CD4-positive, alpha-beta T cell (primary cell): ENCODE data around the gene ETNPPL. TPM values are rescaled to one million over a fixed set of nuclear protein-coding genes. Genes with fewer than 3 reads are reported as not detected.
"Not testable (repeated sequence)": the region's sequence is repeated elsewhere in the genome, so short reads cannot be mapped to it uniquely, and the experiment has no call there.

Experiments
- ATAC-seq: fragments of 200-7000 bp; cut with Tn5 transposase; one replicate; pipeline ENCODE4 v1.10.0; 2022; ENCODE audit warnings: mild to moderate bottlenecking; ENCODE audit not compliant: poor library complexity
- CTCF ChIA-PET: fragments of 350-600 bp; sonication (Branson Sonifier 250); formaldehyde crosslinking; loops from one replicate; lab custom pipeline; 2021; ENCODE audit warnings: antibody characterized with exemption, inconsistent platforms; lab: Charles Lee
- POLR2A ChIA-PET: fragments of 350-600 bp; sonication (Branson Sonifier 250); formaldehyde crosslinking; loops from one replicate; lab custom pipeline; 2021; ENCODE audit warnings: antibody characterized with exemption, inconsistent platforms; lab: Charles Lee
- DNase-seq, 14 experiments: peaks; one replicate each; pipeline ENCODE4 v3.0.0-alpha.2; 2013 to 2020; ENCODE audit warnings: mixed read lengths in 2 of 14
- H3K27ac ChIP-seq, 2 donors: one replicate each; pipeline versions ENCODE4 v1.5.1 to v1.7.0; 2013; ENCODE audit warnings: low read length in 2 of 2, low read depth in 1 of 2, mild to moderate bottlenecking in 1 of 2
- H3K27me3 ChIP-seq, 2 experiments: 1 replicate in 1 of 2; 2 replicates in 1 of 2; pipeline versions ENCODE4 v1.6.1 to v1.7.0; 2013; ENCODE audit warnings: low read length in 2 of 2, control low read depth in 1 of 2, mild to moderate bottlenecking in 1 of 2, moderate library complexity in 1 of 2; ENCODE audit not compliant: insufficient read depth in 2 of 2, control insufficient read depth in 1 of 2
- H3K36me3 ChIP-seq: one replicate; pipeline ENCODE4 v1.6.1; 2013; ENCODE audit warnings: low read length, control low read depth; ENCODE audit not compliant: insufficient read depth
- H3K4me1 ChIP-seq: one replicate; pipeline ENCODE4 v1.6.1; 2013; ENCODE audit warnings: low read length, control low read depth; ENCODE audit not compliant: insufficient read depth
- H3K4me3 ChIP-seq: one replicate; pipeline ENCODE4 v1.5.1; 2013; ENCODE audit warnings: mild to moderate bottlenecking, low read length, moderate library complexity
- H3K9me3 ChIP-seq, 2 experiments: 1 replicate in 1 of 2; 2 replicates in 1 of 2; pipeline versions ENCODE4 v1.6.1 to v1.7.0; 2013; ENCODE audit warnings: low read length in 2 of 2, mild to moderate bottlenecking in 2 of 2, control low read depth in 1 of 2, moderate library complexity in 1 of 2; ENCODE audit not compliant: control insufficient read depth in 1 of 2, insufficient read depth in 1 of 2
- H3K27ac Mint-ChIP-seq: one replicate; pipeline ENCODE4 v1.8.0; 2020; ENCODE audit warnings: mixed read lengths
- H3K27me3 Mint-ChIP-seq: one replicate; pipeline ENCODE4 v1.8.0; 2021; ENCODE audit warnings: mixed read lengths
- H3K36me3 Mint-ChIP-seq: one replicate; pipeline ENCODE4 v1.8.0; 2021; ENCODE audit warnings: low read depth, mixed read lengths
- H3K4me1 Mint-ChIP-seq: one replicate; pipeline ENCODE4 v1.8.0; 2021; ENCODE audit warnings: low read depth, mixed read lengths
- H3K4me3 Mint-ChIP-seq: one replicate; pipeline ENCODE4 v1.8.0; 2020; ENCODE audit warnings: mild to moderate bottlenecking, mixed read lengths
- H3K9me3 Mint-ChIP-seq: one replicate; pipeline ENCODE4 v1.8.0; 2020; ENCODE audit warnings: mixed read lengths
- intact Hi-C, 2 experiments: fragments of 100-400 bp; cut with DNase I in 1 of 2; cut with micrococcal nuclease in 1 of 2; formaldehyde crosslinking; loops; one replicate each; pipeline versions ENCODE4 v1.15.1 to v1.9.0; 2023 to 2025; cut with DNase I, micrococcal nuclease
- total RNA-seq, 174 experiments: library from RNA in 2 of 174; stranded (reverse) in 2 of 174; gene quantifications; one replicate each; pipeline ENCODE4 v1.2.3 and lab custom pipeline; 2021 to 2026
- TF ChIP-seq, protein P1 (sequence below): fragments of 200-600 bp; IDR thresholded peaks from one replicate; pipeline ENCODE4 v1.8.0; 2022; ENCODE audit warnings: antibody characterized with exemption, mild to moderate bottlenecking

The ETNPPL gene
- total RNA-seq, 2 experiments from 2014 or later, result not detected

DNA sequence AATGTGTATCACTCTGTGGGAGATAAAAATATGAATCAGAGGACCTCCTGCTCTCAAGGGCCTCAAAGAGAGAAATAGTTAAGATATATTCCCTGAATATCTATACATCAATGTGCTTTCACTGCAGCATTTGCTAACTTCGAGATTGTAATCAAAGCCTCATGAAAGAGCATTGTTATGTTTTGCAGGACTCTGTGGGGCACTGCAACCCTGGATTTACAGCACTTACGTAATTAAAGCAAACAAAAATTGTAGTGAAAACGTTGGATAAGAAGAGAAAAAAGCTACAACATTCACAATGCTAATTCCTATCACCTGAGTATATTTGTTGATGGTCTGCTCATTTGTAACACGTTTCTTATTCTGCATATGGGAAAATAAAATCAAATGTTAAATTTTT is 48.0 kb downstream of the ETNPPL start:
- H3K27me3 ChIP-seq, result peaks cover 0 to 5% of the 10 kb centered on the region in 2 experiments
- no peak overlapping the region for H3K27ac ChIP-seq
- DNase-seq (no peak), ATAC-seq (no peak)
- no peaks in the 10 kb centered on the region for H3K4me1 ChIP-seq
- Mint-ChIP-seq H3K4me3 (no peak overlapping the region), H3K27me3 (no peaks in the 10 kb centered on the region), H3K36me3 (no peaks in the 10 kb centered on the region), H3K4me1 (no peaks in the 10 kb centered on the region), H3K27ac (no peak overlapping the region), H3K9me3 (no peaks in the 10 kb centered on the region)
- H3K9me3 ChIP-seq, result no peaks in the 10 kb centered on the region
- POLR2A ChIA-PET, result no interaction called here
- intact Hi-C loops, result no loop called here
- no peaks in the 10 kb centered on the region for H3K36me3 ChIP-seq
- no peak overlapping the region for H3K4me3 ChIP-seq
- TF ChIP-seq, protein P1, sequence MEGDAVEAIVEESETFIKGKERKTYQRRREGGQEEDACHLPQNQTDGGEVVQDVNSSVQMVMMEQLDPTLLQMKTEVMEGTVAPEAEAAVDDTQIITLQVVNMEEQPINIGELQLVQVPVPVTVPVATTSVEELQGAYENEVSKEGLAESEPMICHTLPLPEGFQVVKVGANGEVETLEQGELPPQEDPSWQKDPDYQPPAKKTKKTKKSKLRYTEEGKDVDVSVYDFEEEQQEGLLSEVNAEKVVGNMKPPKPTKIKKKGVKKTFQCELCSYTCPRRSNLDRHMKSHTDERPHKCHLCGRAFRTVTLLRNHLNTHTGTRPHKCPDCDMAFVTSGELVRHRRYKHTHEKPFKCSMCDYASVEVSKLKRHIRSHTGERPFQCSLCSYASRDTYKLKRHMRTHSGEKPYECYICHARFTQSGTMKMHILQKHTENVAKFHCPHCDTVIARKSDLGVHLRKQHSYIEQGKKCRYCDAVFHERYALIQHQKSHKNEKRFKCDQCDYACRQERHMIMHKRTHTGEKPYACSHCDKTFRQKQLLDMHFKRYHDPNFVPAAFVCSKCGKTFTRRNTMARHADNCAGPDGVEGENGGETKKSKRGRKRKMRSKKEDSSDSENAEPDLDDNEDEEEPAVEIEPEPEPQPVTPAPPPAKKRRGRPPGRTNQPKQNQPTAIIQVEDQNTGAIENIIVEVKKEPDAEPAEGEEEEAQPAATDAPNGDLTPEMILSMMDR, result no peak
- CTCF ChIA-PET, result no interaction called here

DNA sequence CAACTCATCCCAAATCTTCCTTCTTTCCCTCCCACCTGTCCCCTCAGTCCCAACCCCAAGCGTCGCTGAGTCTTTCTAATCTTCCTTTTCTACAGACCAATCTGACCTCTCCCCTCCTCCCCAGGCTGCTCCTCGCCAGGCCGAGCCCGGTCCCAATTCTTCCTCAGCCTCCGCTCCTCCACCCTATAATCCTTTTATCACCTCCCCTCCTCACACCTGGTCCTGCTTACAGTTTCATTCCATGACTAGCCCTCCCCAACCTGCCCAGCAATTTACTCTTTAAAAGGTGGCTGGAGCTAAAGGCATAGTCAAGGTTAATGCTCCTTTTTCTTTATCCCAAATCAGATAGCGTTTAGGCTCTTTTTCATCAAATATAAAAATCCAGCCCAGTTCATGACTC is 52.3 kb downstream of the ETNPPL start:
- DNase-seq, POLR2A ChIA-PET, H3K27ac Mint-ChIP-seq, H3K4me1 Mint-ChIP-seq, H3K4me1 ChIP-seq, H3K4me3 Mint-ChIP-seq, intact Hi-C loops, H3K9me3 Mint-ChIP-seq, H3K4me3 ChIP-seq, H3K9me3 ChIP-seq, H3K27me3 Mint-ChIP-seq, H3K27ac ChIP-seq, H3K27me3 ChIP-seq, ATAC-seq, CTCF ChIA-PET, H3K36me3 ChIP-seq, H3K36me3 Mint-ChIP-seq: not testable (repeated sequence)

DNA sequence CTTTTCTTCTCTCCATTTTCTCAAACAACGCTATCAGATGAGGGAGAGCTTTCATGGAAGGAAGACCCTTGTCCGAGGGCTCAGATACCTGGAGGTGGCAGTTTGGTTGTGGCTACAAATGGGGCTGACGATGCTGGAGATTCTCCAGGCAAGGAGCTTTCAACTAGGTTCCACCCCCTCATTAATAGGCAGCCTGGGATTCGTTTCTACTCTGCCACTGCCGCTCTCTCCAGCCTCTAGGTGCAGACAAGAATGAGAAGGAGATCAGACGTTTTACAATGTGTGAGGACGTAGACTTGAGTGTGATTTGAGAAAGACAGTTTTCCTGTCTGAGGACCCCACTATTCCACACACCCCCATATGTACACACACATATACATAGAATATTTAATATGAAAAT is 53.1 kb downstream of the ETNPPL start:
- CTCF ChIA-PET, result no interaction called here
- TF ChIP-seq, protein P1, result no peak
- H3K4me1 ChIP-seq, result no peaks in the 10 kb centered on the region
- Mint-ChIP-seq H3K27me3 (no peaks in the 10 kb centered on the region), H3K4me3 (no peak overlapping the region), H3K9me3 (no peaks in the 10 kb centered on the region), H3K27ac (no peak overlapping the region), H3K36me3 (no peaks in the 10 kb centered on the region), H3K4me1 (no peaks in the 10 kb centered on the region)
- POLR2A ChIA-PET, result no interaction called here
- no peaks in the 10 kb centered on the region for H3K36me3 ChIP-seq
- no peaks in the 10 kb centered on the region for H3K27me3 ChIP-seq
- H3K9me3 ChIP-seq, result no peaks in the 10 kb centered on the region
- H3K4me3 ChIP-seq, result no peak overlapping the region
- H3K27ac ChIP-seq, result no peak overlapping the region
- intact Hi-C loops, result no loop called here
- DNase-seq (no peak), ATAC-seq (no peak)

DNA sequence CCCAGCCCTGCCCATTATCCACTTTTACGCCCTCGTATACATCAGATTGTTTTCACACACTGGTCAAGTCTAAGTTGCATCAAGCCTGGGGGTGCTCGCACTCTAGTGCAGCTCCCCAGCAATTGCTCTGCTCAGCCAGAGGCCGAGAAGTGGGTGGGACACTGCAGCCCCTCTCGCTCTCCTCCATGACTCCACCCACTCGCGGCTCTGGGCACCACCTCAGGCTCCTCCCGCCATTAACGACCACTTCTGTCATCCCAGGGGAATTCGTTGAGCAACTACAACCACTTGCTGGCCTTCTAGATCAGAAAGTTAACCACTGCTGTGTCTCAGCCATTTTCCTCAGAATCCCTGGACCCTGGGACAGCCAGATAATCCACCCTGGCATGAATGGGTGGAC is 53.6 kb downstream of the ETNPPL start:
- CTCF ChIA-PET, result no interaction called here
- no peak overlapping the region for H3K27ac ChIP-seq

More for the DNA sequence above, 53.6 kb downstream of the ETNPPL start:
- Mint-ChIP-seq H3K27ac (no peak overlapping the region), H3K4me3 (no peak overlapping the region), H3K4me1 (no peaks in the 10 kb centered on the region), H3K36me3 (no peaks in the 10 kb centered on the region), H3K27me3 (no peaks in the 10 kb centered on the region), H3K9me3 (no peaks in the 10 kb centered on the region)
- no peaks in the 10 kb centered on the region for H3K9me3 ChIP-seq
- no peaks in the 10 kb centered on the region for H3K4me1 ChIP-seq
- no peak for ATAC-seq
- TF ChIP-seq, protein P1, result no peak
- no peak overlapping the region for H3K4me3 ChIP-seq
- H3K27me3 ChIP-seq, result no peaks in the 10 kb centered on the region
- DNase-seq, result no peak
- POLR2A ChIA-PET, result no interaction called here
- intact Hi-C loops, result no loop called here
- H3K36me3 ChIP-seq, result no peaks in the 10 kb centered on the region
